K562 (cell line): ENCODE results near the gene TRAF7. TPM values are rescaled to one million over a fixed set of nuclear protein-coding genes. Genes with fewer than 3 reads are reported as not detected.

Experiments
- CBX1 ChIP-seq: sonication (generic); IDR thresholded peaks from 2 replicates; pipeline ENCODE4 v1.6.1; 2016; ENCODE audit warnings: antibody characterized with exemption, low read depth, mild to moderate bottlenecking
- CHD1 ChIP-seq: fragments of 200-600 bp; sonication (generic); IDR thresholded peaks from one replicate; pipeline ENCODE4 v1.6.1; 2012; ENCODE audit warnings: mild to moderate bottlenecking, moderate library complexity, low read length, inconsistent platforms
- EHMT2 ChIP-seq: fragments of 450-650 bp; IDR thresholded peaks from 2 replicates; pipeline ENCODE4 v1.6.1; 2018; ENCODE audit warnings: antibody characterized with exemption
- ERF ChIP-seq: fragments of 450-650 bp; formaldehyde crosslinking; IDR thresholded peaks from 2 replicates; pipeline ENCODE4 v1.4.0; 2020; ENCODE audit warnings: mild to moderate bottlenecking, mixed read lengths
- FOS ChIP-seq: IDR thresholded peaks from 3 replicates; pipeline ENCODE4 v1.6.1; 2011; ENCODE audit not compliant: insufficient read length; ENCODE audit errors: extremely low read depth
- GABPB2 ChIP-seq: fragments of 250-450 bp; sonication (Bioruptor Pico); conservative IDR thresholded peaks from 2 replicates; pipeline ENCODE4 v1.5.1; 2021; ENCODE audit warnings: mild to moderate bottlenecking
- HMG20A ChIP-seq: fragments of 450-650 bp; formaldehyde crosslinking; conservative IDR thresholded peaks from 2 replicates; pipeline ENCODE4 v1.4.0; 2020; ENCODE audit warnings: mild to moderate bottlenecking, mixed read lengths
- LCOR ChIP-seq: sonication (generic); formaldehyde crosslinking; IDR thresholded peaks from 2 replicates; pipeline ENCODE4 v1.8.0; 2022; ENCODE audit warnings: mild to moderate bottlenecking, missing genetic modification reagents
- LEF1 ChIP-seq: fragments of 450-650 bp; IDR thresholded peaks from 2 replicates; pipeline ENCODE4 v1.6.1; 2016; ENCODE audit warnings: mild to moderate bottlenecking
- MAFG ChIP-seq: fragments of 450-650 bp; conservative IDR thresholded peaks from 2 replicates; pipeline ENCODE4 v1.6.1; 2016; ENCODE audit warnings: missing genetic modification characterization, missing compliant biosample characterization
- PTTG1 ChIP-seq: fragments of 450-650 bp; IDR thresholded peaks from 2 replicates; pipeline ENCODE4 v1.6.1; 2016; ENCODE audit warnings: low read depth, mild to moderate bottlenecking, missing genetic modification characterization, missing compliant biosample characterization
- PURB ChIP-seq: sonication (generic); formaldehyde crosslinking; IDR thresholded peaks from 2 replicates; pipeline ENCODE4 v1.9.0; 2021; ENCODE audit warnings: low read depth, mild to moderate bottlenecking, missing genetic modification reagents
- RBM34 ChIP-seq: fragments of 200-400 bp; formaldehyde crosslinking; IDR thresholded peaks from 2 replicates; pipeline ENCODE4 v1.6.1; 2018; ENCODE audit warnings: low read length, borderline replicate concordance; ENCODE audit not compliant: insufficient read depth
- SIN3B ChIP-seq: fragments of 450-650 bp; IDR thresholded peaks from 2 replicates; pipeline ENCODE4 v1.6.1; 2017; ENCODE audit warnings: low read depth, mild to moderate bottlenecking, moderate library complexity
- TARDBP ChIP-seq: fragments of 450-650 bp; IDR thresholded peaks from 2 replicates; pipeline ENCODE4 v1.6.1; 2016
- TBP ChIP-seq: optimal IDR thresholded peaks from 2 replicates; pipeline ENCODE3; 2011; ENCODE audit warnings: low read depth, low read length, improper control_type of control experiment
- TEAD4 ChIP-seq, 2 experiments: sonication (generic) in 1 of 2; formaldehyde crosslinking in 1 of 2; IDR thresholded peaks; 2 replicates each; pipeline versions ENCODE4 v1.6.1 to v1.8.0; 2012 to 2022; ENCODE audit warnings: borderline replicate concordance in 1 of 2, inconsistent platforms in 1 of 2, low read length in 1 of 2, mild to moderate bottlenecking in 1 of 2, missing genetic modification reagents in 1 of 2
- ZBTB1 ChIP-seq: sonication (generic); formaldehyde crosslinking; IDR thresholded peaks from 2 replicates; pipeline ENCODE4 v1.8.1; 2023; ENCODE audit warnings: missing genetic modification reagents, low read depth, mild to moderate bottlenecking, borderline replicate concordance
- ZNF431 ChIP-seq: sonication (generic); formaldehyde crosslinking; IDR thresholded peaks from 2 replicates; pipeline ENCODE4 v1.8.0; 2022; ENCODE audit warnings: mild to moderate bottlenecking, missing genetic modification reagents
- ZNF436 ChIP-seq: fragments of 250-450, 450-650 bp; sonication (Bioruptor Pico); formaldehyde crosslinking; IDR thresholded peaks from 2 replicates; pipeline ENCODE4 v1.7.0; 2020; ENCODE audit warnings: mild to moderate bottlenecking
- polyA plus RNA-seq, 8 experiments: library from polyadenylated mRNA; depleted of rRNA in 4 of 8; stranded (reverse) in 5 of 8; unstranded in 3 of 8; fragments of >200 nt; fragmentation: Nextera tagmentation in 2 of 8; fragmentation: Illumina TruSeq in 1 of 8; extraction: Ambion mirVana in 2 of 8; extraction: Trizol in 1 of 8; gene quantifications; 2 replicates each; pipeline versions ENCODE4 v1.2.1 to v1.2.3, GENCODE V29; 2011 to 2014; ENCODE audit warnings: inconsistent platforms in 1 of 8, missing spikeins in 1 of 8
- total RNA-seq, 7 experiments: library from RNA; depleted of rRNA in 6 of 7; stranded (reverse); fragments of >200 nt in 6 of 7; fragmentation: Illumina TruSeq in 2 of 7; extraction: Trizol in 2 of 7; gene quantifications; 2 replicates each; pipeline versions ENCODE4 v1.2.1 to v1.2.3, GENCODE V29; 2011 to 2021; ENCODE audit warnings: low replicate concordance in 1 of 7
- TF ChIP-seq, protein P1 (sequence below): fragments of 250-450 bp; sonication (Bioruptor Pico); IDR thresholded peaks from 2 replicates; pipeline ENCODE4 v1.9.0; 2021; ENCODE audit warnings: mild to moderate bottlenecking
- TF ChIP-seq, protein P2 (sequence below): fragments of 450-650 bp; formaldehyde crosslinking; IDR thresholded peaks from 2 replicates; pipeline ENCODE4 v1.4.0; 2020; ENCODE audit warnings: mild to moderate bottlenecking, mixed read lengths
- TF ChIP-seq, protein P3 (sequence below): fragments of 450-650 bp; IDR thresholded peaks from 2 replicates; pipeline ENCODE4 v1.6.1; 2018; ENCODE audit warnings: mild to moderate bottlenecking, low read depth; ENCODE audit not compliant: partially characterized antibody
- TF ChIP-seq, protein P4 (sequence below): fragments of 450-650 bp; IDR thresholded peaks from 2 replicates; pipeline ENCODE4 v1.6.1; 2016; ENCODE audit warnings: mild to moderate bottlenecking

The TRAF7 gene
- total and polyA plus RNA-seq, 9 of the 15 experiments (the other 6 are each of a cell fraction or from before 2014, with no cell fraction given) = 1.1 to 113 (median 41.6) TPM

DNA sequence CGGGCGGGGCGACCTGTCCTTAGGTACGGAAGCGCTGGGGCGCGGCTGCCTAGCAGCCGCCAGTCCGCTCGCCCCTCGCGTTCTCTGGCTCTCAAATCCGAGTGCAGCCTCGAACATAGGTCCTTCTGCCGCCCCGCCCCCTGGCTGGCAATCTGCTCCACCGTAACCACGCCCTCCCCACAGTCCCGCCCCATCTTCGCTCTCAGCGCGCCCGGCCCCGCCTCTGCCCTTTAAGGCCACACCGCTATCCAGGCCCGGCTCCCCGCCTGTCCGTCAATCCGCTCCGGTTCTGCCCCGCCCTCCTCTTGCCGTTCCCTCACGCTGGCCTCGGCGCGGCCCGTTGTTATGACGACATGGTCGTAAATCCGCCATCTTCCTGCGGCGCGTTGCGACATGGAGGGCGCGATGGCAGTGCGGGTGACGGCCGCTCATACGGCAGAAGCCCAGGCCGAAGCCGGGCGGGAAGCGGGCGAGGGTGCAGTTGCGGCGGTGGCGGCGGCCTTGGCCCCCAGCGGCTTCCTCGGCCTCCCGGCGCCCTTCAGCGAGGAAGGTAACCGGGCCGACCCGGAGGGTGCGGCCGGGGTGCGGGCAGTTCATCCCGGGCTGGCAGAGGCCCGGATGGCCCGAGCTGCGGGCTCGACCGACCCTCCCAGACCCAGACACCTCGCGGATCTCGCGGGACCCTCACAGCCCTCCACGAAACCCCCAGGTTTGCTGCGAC is 67.8 kb downstream of the TRAF7 start, which contains the start of gene E4F1 (continued):
- TF ChIP-seq ZBTB1 (no peak; the same call in 1 of the 2 replicates), EHMT2 (no peak), ZNF436 (no peak), TBP (peak; percentile 81), MAFG (tag) (no peak), FOS (no peak), CHD1 (no peak), ZNF431 (CRISPR knock-in tag) (0 out of 2 replicates have a peak, but pooled peaks have one; percentile 11), PURB (CRISPR knock-in tag) (no peak), SIN3B (peak; percentile 68; the same call in 1 of the 2 replicates), ERF (no peak), LEF1 (no peak), HMG20A (CRISPR knock-in tag) (no peak), TEAD4 (IDR thresholded peaks at IDR 0.05; ENCODE audit: low read length) (no peak), TEAD4 (CRISPR knock-in tag; IDR thresholded peaks at IDR 0.05; ENCODE audit: borderline replicate concordance) (no peak), TARDBP (no peak), CBX1 (peak; percentile 45; the same call in 1 of the 2 replicates), RBM34 (no peak), GABPB2 (CRISPR knock-in tag) (no peak), LCOR (CRISPR knock-in tag) (0 out of 2 replicates have a peak, but pooled peaks have one; percentile 56), PTTG1 (no peak)
- TF ChIP-seq, protein P1, sequence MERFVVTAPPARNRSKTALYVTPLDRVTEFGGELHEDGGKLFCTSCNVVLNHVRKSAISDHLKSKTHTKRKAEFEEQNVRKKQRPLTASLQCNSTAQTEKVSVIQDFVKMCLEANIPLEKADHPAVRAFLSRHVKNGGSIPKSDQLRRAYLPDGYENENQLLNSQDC = no peak
- TF ChIP-seq, protein P2, sequence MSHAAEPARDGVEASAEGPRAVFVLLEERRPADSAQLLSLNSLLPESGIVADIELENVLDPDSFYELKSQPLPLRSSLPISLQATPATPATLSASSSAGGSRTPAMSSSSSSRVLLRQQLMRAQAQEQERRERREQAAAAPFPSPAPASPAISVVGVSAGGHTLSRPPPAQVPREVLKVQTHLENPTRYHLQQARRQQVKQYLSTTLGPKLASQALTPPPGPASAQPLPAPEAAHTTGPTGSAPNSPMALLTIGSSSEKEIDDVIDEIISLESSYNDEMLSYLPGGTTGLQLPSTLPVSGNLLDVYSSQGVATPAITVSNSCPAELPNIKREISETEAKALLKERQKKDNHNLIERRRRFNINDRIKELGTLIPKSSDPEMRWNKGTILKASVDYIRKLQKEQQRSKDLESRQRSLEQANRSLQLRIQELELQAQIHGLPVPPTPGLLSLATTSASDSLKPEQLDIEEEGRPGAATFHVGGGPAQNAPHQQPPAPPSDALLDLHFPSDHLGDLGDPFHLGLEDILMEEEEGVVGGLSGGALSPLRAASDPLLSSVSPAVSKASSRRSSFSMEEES (CRISPR knock-in tag) = no peak
- TF ChIP-seq, protein P3, sequence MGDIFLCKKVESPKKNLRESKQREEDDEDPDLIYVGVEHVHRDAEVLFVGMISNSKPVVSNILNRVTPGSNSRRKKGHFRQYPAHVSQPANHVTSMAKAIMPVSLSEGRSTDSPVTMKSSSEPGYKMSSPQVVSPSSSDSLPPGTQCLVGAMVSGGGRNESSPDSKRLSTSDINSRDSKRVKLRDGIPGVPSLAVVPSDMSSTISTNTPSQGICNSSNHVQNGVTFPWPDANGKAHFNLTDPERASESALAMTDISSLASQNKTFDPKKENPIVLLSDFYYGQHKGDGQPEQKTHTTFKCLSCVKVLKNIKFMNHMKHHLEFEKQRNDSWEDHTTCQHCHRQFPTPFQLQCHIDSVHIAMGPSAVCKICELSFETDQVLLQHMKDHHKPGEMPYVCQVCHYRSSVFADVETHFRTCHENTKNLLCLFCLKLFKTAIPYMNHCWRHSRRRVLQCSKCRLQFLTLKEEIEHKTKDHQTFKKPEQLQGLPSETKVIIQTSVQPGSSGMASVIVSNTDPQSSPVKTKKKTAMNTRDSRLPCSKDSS = no peak
- TF ChIP-seq, protein P4, sequence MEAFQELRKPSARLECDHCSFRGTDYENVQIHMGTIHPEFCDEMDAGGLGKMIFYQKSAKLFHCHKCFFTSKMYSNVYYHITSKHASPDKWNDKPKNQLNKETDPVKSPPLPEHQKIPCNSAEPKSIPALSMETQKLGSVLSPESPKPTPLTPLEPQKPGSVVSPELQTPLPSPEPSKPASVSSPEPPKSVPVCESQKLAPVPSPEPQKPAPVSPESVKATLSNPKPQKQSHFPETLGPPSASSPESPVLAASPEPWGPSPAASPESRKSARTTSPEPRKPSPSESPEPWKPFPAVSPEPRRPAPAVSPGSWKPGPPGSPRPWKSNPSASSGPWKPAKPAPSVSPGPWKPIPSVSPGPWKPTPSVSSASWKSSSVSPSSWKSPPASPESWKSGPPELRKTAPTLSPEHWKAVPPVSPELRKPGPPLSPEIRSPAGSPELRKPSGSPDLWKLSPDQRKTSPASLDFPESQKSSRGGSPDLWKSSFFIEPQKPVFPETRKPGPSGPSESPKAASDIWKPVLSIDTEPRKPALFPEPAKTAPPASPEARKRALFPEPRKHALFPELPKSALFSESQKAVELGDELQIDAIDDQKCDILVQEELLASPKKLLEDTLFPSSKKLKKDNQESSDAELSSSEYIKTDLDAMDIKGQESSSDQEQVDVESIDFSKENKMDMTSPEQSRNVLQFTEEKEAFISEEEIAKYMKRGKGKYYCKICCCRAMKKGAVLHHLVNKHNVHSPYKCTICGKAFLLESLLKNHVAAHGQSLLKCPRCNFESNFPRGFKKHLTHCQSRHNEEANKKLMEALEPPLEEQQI = no peak
